Spinal cord (tissue), 10 donors: ENCODE results near the gene PRKCA. TPM values are rescaled to one million over a fixed set of nuclear protein-coding genes. Genes with fewer than 3 reads are reported as not detected.

Experiments
- DNase-seq, 6 donors: peaks; one replicate each; pipeline versions ENCODE4 v3.0.0 to v3.0.0-alpha.2; 2013 to 2015; ENCODE audit warnings: low spot score in 6 of 6, low read depth in 4 of 6
- H3K27ac ChIP-seq: one replicate; pipeline ENCODE4 v1.5.1; 2013; ENCODE audit warnings: low read depth, low read length, control low read depth
- H3K27me3 ChIP-seq: one replicate; pipeline ENCODE4 v1.6.1; 2013; ENCODE audit warnings: low read length; ENCODE audit not compliant: control insufficient read depth, insufficient read depth
- H3K36me3 ChIP-seq: one replicate; pipeline ENCODE4 v1.6.1; 2013; ENCODE audit warnings: low read length; ENCODE audit not compliant: control insufficient read depth, insufficient read depth
- H3K4me1 ChIP-seq: one replicate; pipeline ENCODE4 v1.6.1; 2013; ENCODE audit warnings: low read length; ENCODE audit not compliant: control insufficient read depth, insufficient read depth
- H3K4me3 ChIP-seq: one replicate; pipeline ENCODE4 v1.5.1; 2013; ENCODE audit warnings: low read depth, low read length, control low read depth
- H3K9me3 ChIP-seq: one replicate; pipeline ENCODE4 v1.6.1; 2013; ENCODE audit warnings: low read length; ENCODE audit not compliant: control insufficient read depth, insufficient read depth
- WGBS: methylation state at CpG from one replicate; pipeline ENCODE4 v1.1.5; 2013; ENCODE audit warnings: missing lambda C conversion rate; ENCODE audit not compliant: insufficient coverage; 5-methylcytosine and 5-hydroxymethylcytosine counted together
- polyA plus RNA-seq, 2 donors: library from polyadenylated mRNA; unstranded; fragments of 120-200 nt; gene quantifications; one replicate each; pipeline ENCODE4 v1.2.1, GENCODE V29; 2013; ENCODE audit not compliant: insufficient read length in 2 of 2
- total RNA-seq, 2 donors: library from RNA; depleted of rRNA in 1 of 2; stranded (reverse); fragments of 120-200 nt in 1 of 2; fragments of >200 nt in 1 of 2; gene quantifications; one replicate each; pipeline versions ENCODE4 v1.2.3 to v1.2.4, GENCODE V29; 2013 to 2014
- donor health status: healthy.

PRKCA gene
- total and polyA plus RNA-seq, 4 donors = 42.4 to 51.3 (median 48.2) TPM

- no peaks in the 10 kb centered on the region for H3K9me3 ChIP-seq
- no peaks in the 10 kb centered on the region for H3K4me1 ChIP-seq
- DNase-seq = no peak
- no CpG with 5 or more reads among the region's 2 CpGs for WGBS
- no peaks in the 10 kb centered on the region for H3K27me3 ChIP-seq
- H3K36me3 ChIP-seq = no peaks in the 10 kb centered on the region
- H3K27ac ChIP-seq = no peak overlapping the region
- no peak overlapping the region for H3K4me3 ChIP-seq
Observed at GRCh38 chr17:66270106-66270505, 32.3 kb upstream of the PRKCA start.

DNA sequence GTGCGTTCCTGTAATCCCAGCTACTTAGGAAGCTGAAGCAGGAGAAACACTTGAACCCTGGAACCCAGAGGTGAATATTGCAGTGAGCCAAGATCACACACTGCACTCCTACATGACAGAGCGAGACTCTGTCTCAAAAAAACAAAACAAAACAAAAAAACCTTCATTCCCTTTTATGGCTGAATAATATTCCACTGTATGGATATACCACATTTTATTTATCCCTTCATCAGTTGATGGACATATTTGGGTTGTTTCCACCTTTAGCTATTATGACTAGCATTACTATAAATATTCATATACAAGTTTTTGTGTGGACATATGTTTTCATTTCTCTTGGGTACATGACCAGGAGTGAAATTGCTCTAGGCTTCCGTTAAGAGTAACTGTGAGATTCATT is 30.9 kb upstream of the PRKCA start:
- DNase-seq = no peak
- Histone ChIP-seq H3K36me3 (no peaks in the 10 kb centered on the region), H3K4me3 (no peak overlapping the region), H3K27me3 (no peaks in the 10 kb centered on the region), H3K9me3 (no peaks in the 10 kb centered on the region), H3K27ac (no peak overlapping the region), H3K4me1 (no peaks in the 10 kb centered on the region)
- 100% methylated on average over 1 of the region's 3 CpGs for WGBS

GRCh38 chr17:66272811-66273585 is 29.4 kb upstream of the PRKCA start:
- Histone ChIP-seq H3K4me3 (no peak overlapping the region), H3K27ac (no peak overlapping the region), H3K36me3 (no peaks in the 10 kb centered on the region), H3K9me3 (no peaks in the 10 kb centered on the region), H3K27me3 (no peaks in the 10 kb centered on the region), H3K4me1 (no peaks in the 10 kb centered on the region)
- DNase-seq = peak in 2 of 6 donors; percentile 37 to 64
- no CpG with 5 or more reads among the region's 5 CpGs for WGBS

DNA sequence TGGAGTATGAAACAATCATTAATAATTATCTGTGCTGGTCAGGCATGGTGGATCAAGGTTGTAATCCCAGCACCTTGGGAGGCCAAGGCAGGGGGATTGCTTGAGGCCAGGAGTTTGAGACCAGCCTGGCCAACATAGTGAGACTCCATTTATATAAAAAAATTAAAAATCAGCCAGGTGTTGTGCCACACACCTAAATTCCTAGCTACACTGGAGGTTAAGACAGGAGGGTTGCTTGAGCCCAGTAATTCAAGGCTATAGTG is 28.9 kb upstream of the PRKCA start:
- no peaks in the 10 kb centered on the region for H3K36me3 ChIP-seq
- no peak overlapping the region for H3K27ac ChIP-seq
- H3K4me1 ChIP-seq = no peaks in the 10 kb centered on the region
- DNase-seq = no peak
- H3K4me3 ChIP-seq = no peak overlapping the region
- no peaks in the 10 kb centered on the region for H3K27me3 ChIP-seq
- H3K9me3 ChIP-seq = no peaks in the 10 kb centered on the region

DNA sequence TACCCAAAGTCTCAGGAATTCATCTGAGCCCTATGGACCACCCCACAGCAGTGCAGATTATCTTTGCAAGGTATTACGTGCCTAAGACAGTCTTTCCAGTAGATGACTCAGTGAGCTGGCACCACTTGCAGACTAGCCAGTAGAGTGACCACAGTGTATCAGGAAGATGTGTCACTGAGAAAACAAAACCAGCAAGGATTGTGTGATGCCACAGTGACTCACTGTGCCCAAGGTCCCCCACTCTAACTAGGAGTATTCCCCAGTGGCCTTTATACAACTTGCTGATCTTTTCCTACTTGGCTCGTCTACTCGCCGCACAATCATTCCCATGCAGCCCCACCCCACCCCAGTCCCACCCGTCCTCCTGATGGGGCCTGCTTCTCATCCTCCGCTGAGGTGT is 26.8 kb upstream of the PRKCA start:
- no peak for DNase-seq
- Histone ChIP-seq H3K4me3 (no peak overlapping the region), H3K9me3 (no peaks in the 10 kb centered on the region), H3K4me1 (no peaks in the 10 kb centered on the region), H3K27me3 (no peaks in the 10 kb centered on the region), H3K36me3 (no peaks in the 10 kb centered on the region), H3K27ac (no peak overlapping the region)
- 80% methylated on average over 6 of the region's 6 CpGs for WGBS

GRCh38 chr17:66276328-66276937 is 26.0 kb upstream of the PRKCA start:
- Histone ChIP-seq H3K27me3 (no peaks in the 10 kb centered on the region), H3K36me3 (no peaks in the 10 kb centered on the region), H3K4me1 (no peaks in the 10 kb centered on the region), H3K4me3 (no peak overlapping the region), H3K27ac (no peak overlapping the region), H3K9me3 (no peaks in the 10 kb centered on the region)
- WGBS = 80% methylated on average over 1 of the region's 3 CpGs
- DNase-seq = no peak

GRCh38 chr17:66277191-66277590 is 25.2 kb upstream of the PRKCA start:
- no peaks in the 10 kb centered on the region for H3K4me1 ChIP-seq
- H3K9me3 ChIP-seq = no peaks in the 10 kb centered on the region
- H3K36me3 ChIP-seq = no peaks in the 10 kb centered on the region
- no peaks in the 10 kb centered on the region for H3K27me3 ChIP-seq
- no peak overlapping the region for H3K4me3 ChIP-seq
- no peak overlapping the region for H3K27ac ChIP-seq
- no peak for DNase-seq
- 83% methylated on average over 2 of the region's 2 CpGs for WGBS

DNA sequence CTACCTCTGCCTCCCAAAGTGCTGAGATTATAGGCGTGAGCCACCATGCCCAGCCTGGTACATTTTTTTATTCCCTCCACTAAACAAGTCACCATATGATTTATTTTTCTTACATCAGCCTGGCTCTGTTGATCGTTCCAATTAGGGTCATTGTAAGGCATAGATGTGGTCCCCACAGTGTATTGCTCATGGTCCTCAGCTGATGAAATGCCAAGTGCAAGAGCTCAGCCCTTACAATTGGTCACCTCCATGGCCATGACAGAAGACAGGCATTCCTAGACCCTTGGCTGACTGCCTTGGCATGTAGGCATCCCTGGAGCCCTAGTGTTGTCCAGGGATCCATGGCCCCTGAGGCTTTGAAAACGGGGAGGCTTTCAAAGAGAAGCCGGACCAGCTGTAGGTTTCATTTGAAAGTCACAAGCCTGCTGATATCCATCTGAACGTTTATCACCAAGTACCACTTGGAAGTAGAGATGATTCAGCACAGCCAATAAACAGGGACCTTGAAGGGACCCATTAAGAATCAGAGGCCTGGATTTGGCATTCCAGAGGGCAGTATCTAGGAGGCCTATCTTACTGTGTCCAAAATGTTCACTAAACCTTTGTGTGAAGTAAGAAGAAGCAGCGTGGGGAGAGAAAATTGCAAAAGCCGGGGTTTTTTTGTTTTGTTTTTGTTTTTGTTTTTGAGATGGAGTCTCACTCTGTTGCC is 20.6 kb upstream of the PRKCA start:
- Histone ChIP-seq H3K4me1 (no peaks in the 10 kb centered on the region), H3K27me3 (no peaks in the 10 kb centered on the region), H3K36me3 (no peaks in the 10 kb centered on the region), H3K4me3 (no peak overlapping the region), H3K9me3 (no peaks in the 10 kb centered on the region), H3K27ac (no peak overlapping the region)
- 75% methylated on average over 5 of the region's 7 CpGs for WGBS
- no peak for DNase-seq

- H3K4me1 ChIP-seq = no peaks in the 10 kb centered on the region
- H3K9me3 ChIP-seq = no peaks in the 10 kb centered on the region
- H3K4me3 ChIP-seq = no peak overlapping the region
- no peak for DNase-seq
- no peak overlapping the region for H3K27ac ChIP-seq
- H3K36me3 ChIP-seq = no peaks in the 10 kb centered on the region
- WGBS = 89% methylated on average over 5 of the region's 6 CpGs
- H3K27me3 ChIP-seq = no peaks in the 10 kb centered on the region
Observed at GRCh38 chr17:66283296-66283934, 19.0 kb upstream of the PRKCA start.
